Brain pericyte (primary cell): Measurements from ENCODE around the gene CERS6.
A peak's percentile ranks its signal among the peaks of the same experiment; 100 is the strongest.

Source experiments
- DNase-seq: peaks from one replicate; pipeline ENCODE4 v3.0.0-alpha.2; 2012; ENCODE audit warnings: low read depth, low spot score

CERS6 gene

GRCh38 chr2:168566974-168567665 lies 111.0 kb downstream of the CERS6 start:
- no peak for DNase-seq

- DNase-seq, result no peak
Observed at GRCh38 chr2:168567836-168568235, 111.8 kb downstream of the CERS6 start.

GRCh38 chr2:168568476-168569267 lies 112.6 kb downstream of the CERS6 start:
- DNase-seq, result peak; percentile 11

- no peak for DNase-seq
Observed at GRCh38 chr2:168571061-168571460, 115.0 kb downstream of the CERS6 start.

GRCh38 chr2:168573128-168573903 lies 117.2 kb downstream of the CERS6 start:
- no peak for DNase-seq

- DNase-seq, result no peak
Observed at GRCh38 chr2:168574856-168575630, 119.0 kb downstream of the CERS6 start.

GRCh38 chr2:168577885-168578284 lies 121.8 kb downstream of the CERS6 start:
- no peak for DNase-seq

- DNase-seq, result no peak
Observed at GRCh38 chr2:168583064-168583709, 127.1 kb downstream of the CERS6 start.

GRCh38 chr2:168583710-168584521 lies 127.8 kb downstream of the CERS6 start:
- DNase-seq, result no peak

GRCh38 chr2:168584911-168585310 lies 128.8 kb downstream of the CERS6 start:
- no peak for DNase-seq

- no peak for DNase-seq
Observed at GRCh38 chr2:168585700-168586099, 129.6 kb downstream of the CERS6 start.

- no peak for DNase-seq
Observed at GRCh38 chr2:168587307-168587706, 131.2 kb downstream of the CERS6 start.

- no peak for DNase-seq
Observed at GRCh38 chr2:168589236-168590211, 133.5 kb downstream of the CERS6 start.

GRCh38 chr2:168592181-168592831 lies 136.2 kb downstream of the CERS6 start:
- no peak for DNase-seq

GRCh38 chr2:168593713-168594112 lies 137.6 kb downstream of the CERS6 start:
- no peak for DNase-seq

GRCh38 chr2:168594778-168595177 lies 138.7 kb downstream of the CERS6 start:
- DNase-seq, result no peak

- DNase-seq, result no peak
Observed at GRCh38 chr2:168596881-168597655, 141.0 kb downstream of the CERS6 start.

GRCh38 chr2:168599738-168600137 lies 143.7 kb downstream of the CERS6 start:
- DNase-seq, result no peak
